Transverse colon (tissue), 4 donors: ENCODE data around the gene NAE1. TPM values are rescaled to one million over a fixed set of nuclear protein-coding genes. Genes with fewer than 3 reads are reported as not detected.
"Not testable (repeated sequence)": the region's sequence is repeated elsewhere in the genome, so short reads cannot be mapped to it uniquely, and the experiment has no call there.

Experiments used
- DNase-seq: peaks from one replicate; pipeline ENCODE4 v3.0.0-alpha.2; 2019
- H3K27ac ChIP-seq, 4 donors: fragments of 200-600 bp; sonication (generic); 2 replicates each; pipeline ENCODE4 v1.5.1; 2016 to 2018; ENCODE audit warnings: inconsistent platforms in 4 of 4
- H3K27me3 ChIP-seq: fragments of 200-600 bp; sonication (generic); 2 replicates; pipeline ENCODE4 v1.5.1; 2017; ENCODE audit warnings: inconsistent platforms
- H3K36me3 ChIP-seq, 4 donors: fragments of 200-600 bp; sonication (generic); 2 replicates each; pipeline ENCODE4 v1.5.1; 2017 to 2019; ENCODE audit warnings: inconsistent platforms in 4 of 4
- H3K4me1 ChIP-seq, 4 donors: fragments of 200-600 bp; sonication (generic); 2 replicates each; pipeline ENCODE4 v1.5.1; 2017 to 2020; ENCODE audit warnings: inconsistent platforms in 4 of 4
- H3K4me3 ChIP-seq, 4 donors: fragments of 200-600 bp; sonication (generic); 1 replicate in 1 of 4; 2 replicates in 3 of 4; pipeline versions ENCODE4 v1.5.1 to v1.6.1; 2017 to 2019; ENCODE audit warnings: inconsistent platforms in 4 of 4
- H3K9me3 ChIP-seq, 2 donors: fragments of 200-600 bp; sonication (generic); 2 replicates each; pipeline ENCODE4 v1.5.1; 2017 to 2019; ENCODE audit warnings: inconsistent platforms in 2 of 2
- CTCF ChIP-seq, 5 experiments: fragments of 200-600 bp in 3 of 5; fragments of 450-650 bp in 2 of 5; sonication (generic) in 3 of 5; IDR thresholded peaks; 1 replicate in 2 of 5; 2 replicates in 3 of 5; pipeline ENCODE4 v1.5.1; 2016 to 2017; ENCODE audit warnings: antibody characterized with exemption in 5 of 5, inconsistent platforms in 3 of 5, mild to moderate bottlenecking in 2 of 5, moderate library complexity in 1 of 5
- EP300 ChIP-seq: sonication (generic); formaldehyde crosslinking; IDR thresholded peaks from one replicate; pipeline ENCODE4 v1.6.1; 2017; ENCODE audit warnings: antibody characterized with exemption, low read depth
- POLR2A ChIP-seq: fragments of 450-650 bp; IDR thresholded peaks from one replicate; pipeline ENCODE4 v1.6.1; 2016; ENCODE audit warnings: antibody characterized with exemption, mild to moderate bottlenecking, moderate library complexity
- POLR2AphosphoS5 ChIP-seq, 3 donors: sonication (generic); formaldehyde crosslinking; IDR thresholded peaks; one replicate each; pipeline ENCODE4 v1.6.1; 2016; ENCODE audit warnings: antibody characterized with exemption in 3 of 3
- WGBS, 2 donors: methylation state at CpG; one replicate each; pipeline ENCODE4 v1.1.5; 2018; ENCODE audit warnings: low coverage in 1 of 2; 5-methylcytosine and 5-hydroxymethylcytosine counted together
- in situ Hi-C, 4 donors: fragments of 200-750 bp; cut with MboI; loops; one replicate each; pipeline versions ENCODE4 v1.15.0 to v1.15.1; 2017; ENCODE audit warnings: low sequenced_read_pairs in 3 of 4, low pct_ligation_motif_present in 1 of 4, low pct_unique_long_range_greater_than_20kb in 1 of 4
- intact Hi-C: fragments of 100-400 bp; cut with DNase I; formaldehyde crosslinking; loops from one replicate; pipeline ENCODE4 v1.15.1; 2023; ENCODE audit warnings: low total_unique reads
- total RNA-seq, 4 donors: library from RNA; depleted of rRNA; stranded (reverse); fragments of >200 nt; gene quantifications; one replicate each; pipeline ENCODE4 v1.1.0, GENCODE V29; 2016

The NAE1 gene
- total RNA-seq, 4 donors from 2014 or later, result 25.3 to 45.1 (median 32.1) TPM

- TF ChIP-seq EP300 (no peak), POLR2AphosphoS5 (IDR thresholded peaks at IDR 0.05) (no peak), POLR2A (no peak), CTCF (IDR thresholded peaks at IDR 0.05) (no peak)
- Histone ChIP-seq H3K27ac (no peak overlapping the region), H3K27me3 (no peaks in the 10 kb centered on the region), H3K4me3 (no peak overlapping the region), H3K9me3 (no peaks in the 10 kb centered on the region), H3K4me1 (no peaks in the 10 kb centered on the region), H3K36me3 (peaks cover 0 to 45% (median 18%) of the 10 kb centered on the region in 4 donors)
- no peak for DNase-seq
- intact Hi-C loops (loop anchor here (2.0 kb wide), 1 partner anchor 47 kb away; no protein-coding TSS in a partner anchor), in situ Hi-C loops (no loop called here)
- WGBS, 2 donors, result 87% methylated on average over 5 of the region's 5 CpGs; no CpG with 5 or more reads in 1 of the 2 donors
Measured at GRCh38 chr16:66802159-66802558, 28.6 kb downstream of the NAE1 start.

- Histone ChIP-seq H3K9me3 (no peaks in the 10 kb centered on the region), H3K27ac (no peak within 1 kb of the TSS), H3K4me1 (no peaks in the 10 kb centered on the region), H3K36me3 (peaks cover 0 to 39% (median 17%) of the 10 kb centered on the region in 4 donors), H3K27me3 (no peaks in the 10 kb centered on the region), H3K4me3 (no peak within 1 kb of the TSS)
- WGBS, 2 donors, result 89 to 96% methylated on average over 12 to 56 of the region's 56 CpGs
- in situ Hi-C loops (no loop called here), intact Hi-C loops (loop anchor here (2.0 kb wide), 1 partner anchor 47 kb away; no protein-coding TSS in a partner anchor)
- no peak for DNase-seq
- TF ChIP-seq POLR2AphosphoS5 (IDR thresholded peaks at IDR 0.05) (no peak), EP300 (no peak), POLR2A (no peak), CTCF (IDR thresholded peaks at IDR 0.05) (no peak)
Measured at GRCh38 chr16:66801320-66802105, 29.3 kb downstream of the NAE1 start, which contains the start of gene TERB1. TERB1 (minus strand) TSS chr16:66801584; CDS start chr16:66796798, 4,786 bp downstream.

GRCh38 chr16:66800856-66801255 is 29.9 kb downstream of the NAE1 start:
- Histone ChIP-seq H3K4me3 (no peak overlapping the region), H3K27ac (no peak overlapping the region), H3K9me3 (no peaks in the 10 kb centered on the region), H3K4me1 (no peaks in the 10 kb centered on the region), H3K27me3 (no peaks in the 10 kb centered on the region), H3K36me3 (peaks cover 0 to 37% (median 17%) of the 10 kb centered on the region in 4 donors)
- in situ Hi-C loops (no loop called here), intact Hi-C loops (no loop called here)
- TF ChIP-seq CTCF (IDR thresholded peaks at IDR 0.05), result no peak
- WGBS, 2 donors, result 90% methylated on average over 14 of the region's 19 CpGs; no CpG with 5 or more reads in 1 of the 2 donors
- DNase-seq, result no peak

GRCh38 chr16:66798161-66798560 is 32.6 kb downstream of the NAE1 start:
- in situ Hi-C loops, result no loop called here
- intact Hi-C loops, result no loop called here
- Histone ChIP-seq H3K4me3 (no peak overlapping the region), H3K27me3 (no peaks in the 10 kb centered on the region), H3K36me3 (peaks cover 0 to 11% (median 4%) of the 10 kb centered on the region in 4 donors), H3K4me1 (no peaks in the 10 kb centered on the region), H3K27ac (no peak overlapping the region), H3K9me3 (no peaks in the 10 kb centered on the region)
- 83 to 88% methylated on average over 2 of the region's 2 CpGs for WGBS, 2 donors
- TF ChIP-seq POLR2AphosphoS5 (IDR thresholded peaks at IDR 0.05) (no peak), CTCF (IDR thresholded peaks at IDR 0.05) (no peak), POLR2A (no peak), EP300 (no peak)
- DNase-seq, result no peak

- 83 to 85% methylated on average over 6 of the region's 6 CpGs for WGBS, 2 donors
- intact Hi-C loops, H3K4me1 ChIP-seq: not testable (repeated sequence)
Measured at GRCh38 chr16:66793984-66794383, 36.8 kb downstream of the NAE1 start.

More at GRCh38 chr16:66793984-66794383, 36.8 kb downstream of the NAE1 start:
- in situ Hi-C loops, H3K27ac ChIP-seq, H3K27me3 ChIP-seq, H3K36me3 ChIP-seq, H3K9me3 ChIP-seq, H3K4me3 ChIP-seq, DNase-seq: not testable (repeated sequence)
